ENCODE results near the gene NUP205.
"Not testable (repeated sequence)": the region's sequence is repeated elsewhere in the genome, so short reads cannot be mapped to it uniquely, and the experiment has no call there.

The NUP205 gene

GRCh38 chr7:135667626-135668025, 109.9 kb downstream of the NUP205 start:
- DNase-seq (ENCODE audit: low read depth in 3 of 3) = not testable (repeated sequence)

- DNase-seq (ENCODE audit: low read depth in 3 of 3) = not testable (repeated sequence)
These were observed 111.2 kb downstream of the NUP205 start for GRCh38 chr7:135668852-135669395.

- DNase-seq (ENCODE audit: low read depth in 3 of 3) = no peak
These were observed 112.1 kb downstream of the NUP205 start for GRCh38 chr7:135669774-135670173.

GRCh38 chr7:135670179-135670578, 112.5 kb downstream of the NUP205 start:
- DNase-seq (ENCODE audit: low read depth in 3 of 3) = no peak

- DNase-seq (ENCODE audit: low read depth in 3 of 3) = no peak
These were observed 115.0 kb downstream of the NUP205 start for GRCh38 chr7:135672560-135673359.

- no peak for DNase-seq (ENCODE audit: low read depth in 3 of 3)
These were observed 115.6 kb downstream of the NUP205 start for GRCh38 chr7:135673360-135673706.

GRCh38 chr7:135678612-135679575, 121.2 kb downstream of the NUP205 start:
- DNase-seq (ENCODE audit: low read depth in 3 of 3) = no peak

GRCh38 chr7:135681762-135682161, 124.0 kb downstream of the NUP205 start:
- no peak for DNase-seq (ENCODE audit: low read depth in 3 of 3)

- no peak for DNase-seq (ENCODE audit: low read depth in 3 of 3)
These were observed 124.5 kb downstream of the NUP205 start for GRCh38 chr7:135682191-135682590.

GRCh38 chr7:135683609-135684008, 125.9 kb downstream of the NUP205 start:
- DNase-seq (ENCODE audit: low read depth in 3 of 3) = no peak

- DNase-seq (ENCODE audit: low read depth in 3 of 3) = no peak
These were observed 126.4 kb downstream of the NUP205 start for GRCh38 chr7:135684136-135684535.

- DNase-seq (ENCODE audit: low read depth in 3 of 3) = no peak
These were observed 127.0 kb downstream of the NUP205 start for GRCh38 chr7:135684699-135685098.

- DNase-seq (ENCODE audit: low read depth in 3 of 3) = no peak
These were observed 127.8 kb downstream of the NUP205 start for GRCh38 chr7:135685306-135686084.

- no peak for DNase-seq (ENCODE audit: low read depth in 3 of 3)
These were observed 129.7 kb downstream of the NUP205 start for GRCh38 chr7:135687466-135687865.

GRCh38 chr7:135690566-135690965, 132.8 kb downstream of the NUP205 start:
- DNase-seq (ENCODE audit: low read depth in 3 of 3) = no peak

GRCh38 chr7:135692055-135692454, 134.3 kb downstream of the NUP205 start:
- no peak for DNase-seq (ENCODE audit: low read depth in 3 of 3)

- not testable (repeated sequence) for DNase-seq (ENCODE audit: low read depth in 3 of 3)
These were observed 134.9 kb downstream of the NUP205 start for GRCh38 chr7:135692606-135693005.

GRCh38 chr7:135693558-135693957, 135.8 kb downstream of the NUP205 start:
- DNase-seq (ENCODE audit: low read depth in 3 of 3) = no peak

- DNase-seq (ENCODE audit: low read depth in 3 of 3) = no peak
These were observed 139.7 kb downstream of the NUP205 start for GRCh38 chr7:135697276-135698049.
